GM12878 (cell line): ENCODE measurements around the gene BEAN1. TPM values are rescaled to one million over a fixed set of nuclear protein-coding genes. Genes with fewer than 3 reads are reported as not detected.

ENCODE experiments used
- ATAC-seq: fragments of 200-7000 bp; cut with Tn5 transposase; 3 replicates; pipeline ENCODE4 v1.9.1; 2020; ENCODE audit warnings: mild to moderate bottlenecking, moderate library complexity
- Bru-seq: library from RNA; stranded (reverse); fragments of 400-500 nt; gene quantifications from one replicate; lab custom pipeline; 2021; lab: Mats Ljungman, UMichigan
- BruChase-seq, 2 experiments: library from RNA; stranded (reverse); fragments of 400-500 nt; gene quantifications; one replicate each; lab custom pipeline; 2021; lab: Mats Ljungman, UMichigan
- BruUV-seq: library from RNA; stranded (reverse); fragments of 400-500 nt; replicated peaks from 2 replicates; lab custom pipeline; 2021; lab: Mats Ljungman, UMichigan
- CTCF ChIA-PET: fragments of 300-600 bp; sonication (Branson Sonifier 250); formaldehyde crosslinking; extraction: SDS; loops from one replicate; lab custom pipeline; 2021; ENCODE audit warnings: inconsistent platforms; lab: Yijun Ruan, JAX
- POLR2A ChIA-PET: fragments of 350-600 bp; formaldehyde crosslinking; extraction: SDS; loops from one replicate; lab custom pipeline; 2021; ENCODE audit warnings: inconsistent platforms; lab: Charles Lee
- RAD21 ChIA-PET: fragments of 300-600 bp; sonication (Branson Sonifier 250); formaldehyde crosslinking; loops from one replicate; lab custom pipeline; 2023; ENCODE audit warnings: antibody characterized with exemption; ENCODE audit not compliant: unreplicated experiment; lab: Charles Lee
- SMC1A ChIA-PET: fragments of 300-600 bp; sonication (Branson Sonifier 250); formaldehyde crosslinking; loops from one replicate; lab custom pipeline; 2023; ENCODE audit not compliant: unreplicated experiment, uncharacterized antibody; lab: Charles Lee
- DNase-seq: peaks from one replicate; pipeline ENCODE4 v3.0.0-alpha.2; 2011; ENCODE audit warnings: low read depth, low spot score
- FAIRE-seq: peaks from 3 replicates; lab custom pipeline; 2011; peaks lifted over from hg19 to GRCh38; lab: Jason Lieb, UNC
- H2AFZ ChIP-seq: 2 replicates; pipeline ENCODE4 v1.6.0; 2011; ENCODE audit warnings: low read depth, low read length, control low read depth; ENCODE audit not compliant: control insufficient read depth
- H3K27ac ChIP-seq: 2 replicates; pipeline ENCODE4 v1.5.1; 2011; ENCODE audit warnings: control low read depth; ENCODE audit not compliant: control insufficient read depth, insufficient read depth
- H3K27me3 ChIP-seq, 2 experiments: replicated peaks in 1 of 2; 2 replicates each; pipeline versions ENCODE4 v1.6.0 to v1.6.1; 2011; ENCODE audit warnings: low read length in 1 of 2; ENCODE audit not compliant: control insufficient read depth in 2 of 2, insufficient read depth in 2 of 2
- H3K36me3 ChIP-seq, 2 experiments: 2 replicates each; pipeline ENCODE4 v1.5.1; 2011; ENCODE audit warnings: low read length in 1 of 2; ENCODE audit not compliant: control insufficient read depth in 2 of 2, insufficient read depth in 2 of 2
- H3K4me1 ChIP-seq: 2 replicates; pipeline ENCODE4 v1.6.1; 2011; ENCODE audit warnings: mild to moderate bottlenecking, low read length, moderate library complexity, mixed read lengths; ENCODE audit not compliant: control insufficient read depth, insufficient read depth
- H3K4me2 ChIP-seq: 2 replicates; pipeline ENCODE4 v1.6.0; 2011; ENCODE audit warnings: control low read depth; ENCODE audit not compliant: control insufficient read depth, insufficient read depth
- H3K4me3 ChIP-seq: fragments of 200-600 bp; sonication (generic); 2 replicates; pipeline ENCODE4 v1.5.1; 2016
- H3K79me2 ChIP-seq: 2 replicates; pipeline ENCODE4 v1.6.0; 2011; ENCODE audit warnings: low read length; ENCODE audit not compliant: control insufficient read depth, insufficient read depth
- H3K9ac ChIP-seq: 2 replicates; pipeline ENCODE4 v1.8.0; 2011; ENCODE audit warnings: low read length, control low read depth, mixed read lengths; ENCODE audit not compliant: control insufficient read depth, insufficient read depth
- H3K9me3 ChIP-seq: replicated peaks from 3 replicates; pipeline ENCODE4 v1.5.1; 2011; ENCODE audit warnings: mild to moderate bottlenecking, low read length; ENCODE audit not compliant: control insufficient read depth, insufficient read depth
- H4K20me1 ChIP-seq: 2 replicates; pipeline ENCODE4 v1.6.0; 2011; ENCODE audit not compliant: control insufficient read depth, insufficient read depth
- CHD1 ChIP-seq: IDR thresholded peaks from 2 replicates; pipeline ENCODE4 v1.6.1; 2012; ENCODE audit warnings: low read depth, low read length, improper control_type of control experiment
- DPF2 ChIP-seq: fragments of 450-650 bp; IDR thresholded peaks from 2 replicates; pipeline ENCODE4 v1.6.1; 2017; ENCODE audit warnings: mild to moderate bottlenecking
- EZH2 ChIP-seq: IDR thresholded peaks from 2 replicates; pipeline ENCODE4 v1.6.1; 2012; ENCODE audit warnings: low read depth, mild to moderate bottlenecking, control low read depth, inconsistent platforms, low read length, borderline replicate concordance; ENCODE audit not compliant: control insufficient read depth
- MYC ChIP-seq: IDR thresholded peaks from 2 replicates; pipeline ENCODE4 v1.6.1; 2011; ENCODE audit warnings: mild to moderate bottlenecking, low read length, moderate library complexity, inconsistent platforms; ENCODE audit not compliant: insufficient read depth, insufficient replicate concordance, insufficient read length, severe bottlenecking
- SMC3 ChIP-seq: IDR thresholded peaks from 2 replicates; pipeline ENCODE4 v1.6.1; 2011; ENCODE audit warnings: low read length, improper control_type of control experiment, borderline replicate concordance
- SUZ12 ChIP-seq: fragments of 200-600 bp; sonication (generic); IDR thresholded peaks from one replicate; pipeline ENCODE4 v1.6.1; 2018; ENCODE audit warnings: antibody characterized with exemption, mild to moderate bottlenecking; ENCODE audit not compliant: unreplicated experiment
- USF1 ChIP-seq: IDR thresholded peaks from 2 replicates; pipeline ENCODE4 v1.6.1; 2011; ENCODE audit warnings: borderline replicate concordance, low read depth, mild to moderate bottlenecking, moderate library complexity, mixed read lengths, low read length; ENCODE audit not compliant: insufficient read depth; ENCODE audit errors: extremely low read length
- WGBS: methylation state at CpG from one replicate; pipeline ENCODE4 v1.1.6; 2016; ENCODE audit warnings: low lambda C conversion rate; ENCODE audit not compliant: insufficient replicate concordance, insufficient coverage; ENCODE audit errors: missing lambda C conversion rate; 5-methylcytosine and 5-hydroxymethylcytosine counted together
- in situ Hi-C: fragments of 300-500 bp; cut with MboI; formaldehyde crosslinking; loops from 9 replicates; pipeline ENCODE4 v1.14.3; 2018; ENCODE audit warnings: mixed read lengths
- intact Hi-C: fragments of 100-400 bp; cut with micrococcal nuclease; formaldehyde crosslinking; loops from one replicate; pipeline ENCODE4 v1.14.2; 2022; ENCODE audit not compliant: unreplicated experiment
- long read RNA-seq, 2 experiments: library from polyadenylated mRNA; unstranded; transcript quantifications; one replicate each; pipeline ENCODE4 v2.0.0, GENCODE V29; 2019 to 2020
- polyA minus RNA-seq, 3 experiments: library from RNA; depleted of rRNA, polyadenylated mRNA; stranded (reverse); fragments of >200 nt; gene quantifications; 2 replicates each; pipeline ENCODE4 v1.2.3, GENCODE V29; 2011
- polyA plus RNA-seq, 11 experiments: library from polyadenylated mRNA; depleted of rRNA in 4 of 11; unstranded in 6 of 11; stranded (reverse) in 5 of 11; fragments of >200 nt; fragmentation: Nextera tagmentation in 4 of 11; fragmentation: Illumina TruSeq in 1 of 11; extraction: Ambion mirVana in 4 of 11; extraction: Trizol in 1 of 11; gene quantifications; 1 replicate in 1 of 11; 2 replicates in 10 of 11; pipeline versions ENCODE4 v1.2.1 to v1.2.3, GENCODE V29; 2011 to 2016; ENCODE audit warnings: inconsistent platforms in 2 of 11, missing spikeins in 2 of 11, low read depth in 1 of 11
- total RNA-seq, 4 experiments: library from RNA; depleted of rRNA in 3 of 4; stranded (reverse); fragments of >200 nt in 3 of 4; fragmentation: Illumina TruSeq in 1 of 4; extraction: Trizol in 1 of 4; gene quantifications; 2 replicates each; pipeline versions ENCODE4 v1.2.1 to v1.2.3, GENCODE V29; 2013 to 2021

BEAN1 gene
- total RNA-seq (2013; cell fraction: nucleolus; rRNA removed): not detected in 2 replicates
- total RNA-seq (2014; rRNA removed) (not detected in 2 replicates), total RNA-seq (2014; rRNA removed; fragmentation: Illumina TruSeq; extraction: Trizol) (not detected in 2 replicates), total RNA-seq (2021) (not detected in 2 replicates), polyA plus RNA-seq (2011; rRNA removed) (not detected in 2 replicates), polyA plus RNA-seq (2014; fragmentation: Illumina TruSeq; extraction: Trizol) (not detected in 2 replicates), polyA plus RNA-seq (2014; fragmentation: Nextera tagmentation; extraction: Ambion mirVana) (not detected), polyA plus RNA-seq (2014; rRNA removed) (not detected in 2 replicates), polyA plus RNA-seq (2016; fragmentation: Nextera tagmentation; extraction: Ambion mirVana) (not detected), polyA minus RNA-seq (2011; rRNA and poly(A)+ RNA removed) (not detected in 2 replicates), Bru-seq, nascent RNA (not detected), BruChase-seq, experiment 1, labeled RNA remaining after a 6-hour chase (not detected), BruChase-seq, experiment 2, labeled RNA remaining after a 2-hour chase (not detected)
- polyA plus RNA-seq (2011; ENCODE audit: low read depth): not detected
- not detected in 2 replicates for polyA plus RNA-seq (2011; cell fraction: cytosol; rRNA removed)
- not detected in 2 replicates for polyA plus RNA-seq (2011; cell fraction: nucleus; rRNA removed)
- 0.12 TPM in 1 of 2 replicates, not detected in the other for polyA plus RNA-seq (2012)
- polyA minus RNA-seq (2011; cell fraction: cytosol; rRNA and poly(A)+ RNA removed): not detected in 2 replicates
- not detected in 2 replicates for polyA minus RNA-seq (2011; cell fraction: nucleus; rRNA and poly(A)+ RNA removed)
- long read RNA-seq, experiment 1: 0 reads
- long read RNA-seq, experiment 2, partial matches to known transcripts: 0 of 1 reads
- long read RNA-seq, experiment 2, other reads (novel, unspliced or antisense): 1 of 1 reads

GRCh38 chr16:66427036-66427860 lies at the start of gene BEAN1:
Gene BEAN1 (plus strand): TSS chr16:66427295. CDS start chr16:66437677, 10,382 bp downstream.
- no peak within 1 kb of the TSS for H3K4me2 ChIP-seq

More at GRCh38 chr16:66427036-66427860, at the start of gene BEAN1:
- Histone ChIP-seq H3K27me3 (peaks cover 28 to 35% of the 10 kb centered on the region in 2 experiments), H3K9me3 (no peaks in the 10 kb centered on the region), H3K27ac (no peak within 1 kb of the TSS), H3K36me3 (no peaks in the 10 kb centered on the region), H3K4me3 (no peak within 1 kb of the TSS), H2AFZ (no peak within 1 kb of the TSS), H3K4me1 (no peaks in the 10 kb centered on the region), H3K79me2 (no peaks in the 10 kb centered on the region), H4K20me1 (no peaks in the 10 kb centered on the region), H3K9ac (no peak within 1 kb of the TSS)
- BruUV-seq: no TSS peak
- in situ Hi-C loops: no loop called here
- ATAC-seq (no peak), DNase-seq (no peak), FAIRE-seq (no peak)
- CTCF ChIA-PET: no interaction called here
- POLR2A ChIA-PET: no interaction called here
- RAD21 ChIA-PET: no interaction called here
- WGBS: 27% methylated on average over 34 of the region's 118 CpGs
- SMC1A ChIA-PET: no interaction called here
- TF ChIP-seq CHD1 (no peak), DPF2 (no peak), EZH2 (no peak), USF1 (no peak), SUZ12 (no peak), SMC3 (no peak), MYC (no peak)
- TF ChIP-seq, all 136 proteins: peak for 0
- intact Hi-C loops: no loop called here
